ENCODE measurements around the gene GARIN5A.

DNA sequence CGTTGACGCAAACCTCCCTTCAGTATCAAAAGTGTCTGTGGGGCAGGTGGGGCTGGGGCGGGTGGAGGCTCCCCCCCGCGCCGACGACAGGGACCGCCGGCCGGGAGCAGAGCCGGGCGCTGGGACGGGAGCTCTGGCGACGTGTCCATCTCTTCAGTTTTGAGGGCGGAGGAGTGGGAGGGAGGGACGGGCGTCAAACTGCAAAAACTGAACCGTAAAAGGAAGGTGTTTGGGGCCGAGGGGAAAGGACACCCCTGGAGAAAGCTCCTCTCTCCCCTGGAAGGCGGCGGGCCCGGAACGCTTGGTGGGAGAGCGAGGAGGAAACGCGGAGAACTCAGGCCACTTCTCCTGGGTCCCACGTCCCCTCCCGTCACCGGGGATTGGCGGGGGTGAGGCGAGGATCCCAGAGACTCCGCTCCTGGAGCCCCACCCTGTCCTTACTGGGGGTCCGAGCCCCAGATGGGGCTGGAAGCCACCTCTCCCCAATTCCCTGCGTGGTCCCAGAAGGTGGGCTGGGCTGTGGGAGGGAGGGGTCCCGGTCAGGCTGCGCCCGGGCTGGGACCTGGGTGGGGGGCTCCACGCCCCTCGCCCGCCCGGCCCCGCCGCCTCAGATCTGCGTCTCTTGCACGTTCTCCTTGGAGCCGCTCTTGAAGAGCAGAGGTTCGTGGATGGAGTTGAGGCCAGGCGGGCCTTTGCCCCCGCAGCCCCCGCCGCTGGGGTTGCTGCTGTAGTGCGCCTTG lies 40.5 kb upstream of the GARIN5A start:
- no peak for TF ChIP-seq POLR2A (IDR thresholded peaks at IDR 0.05; ENCODE audit: low read depth, low read length)
- TF ChIP-seq POLR2AphosphoS5 (IDR thresholded peaks at IDR 0.05; ENCODE audit: low read depth, low read length) = no peak
